Ovary (tissue), 9 donors: ENCODE measurements around the gene LMAN2. TPM values are rescaled to one million over a fixed set of nuclear protein-coding genes. Genes with fewer than 3 reads are reported as not detected.

Source experiments
- DNase-seq, 5 donors: peaks; one replicate each; pipeline ENCODE4 v3.0.0-alpha.2; 2019 to 2020
- H3K27ac ChIP-seq, 2 donors: fragments of 200-600 bp; one replicate each; pipeline versions ENCODE4 v1.5.1 to v1.8.0; 2019 to 2022
- H3K27me3 ChIP-seq: fragments of 200-600 bp; one replicate; pipeline ENCODE4 v1.8.0; 2022
- H3K36me3 ChIP-seq: fragments of 200-600 bp; sonication (generic); one replicate; pipeline ENCODE4 v1.5.1; 2019
- H3K4me1 ChIP-seq: one replicate; pipeline ENCODE4 v1.8.1; 2013; ENCODE audit warnings: mild to moderate bottlenecking, moderate library complexity; ENCODE audit not compliant: insufficient read depth
- H3K4me3 ChIP-seq: fragments of 200-600 bp; sonication (generic); one replicate; pipeline ENCODE4 v1.5.1; 2017
- H3K9me3 ChIP-seq, 2 donors: fragments of 200-600 bp in 1 of 2; sonication (generic) in 1 of 2; one replicate each; pipeline versions ENCODE4 v1.5.1 to v1.8.1; 2013 to 2019; ENCODE audit warnings: mild to moderate bottlenecking in 1 of 2, moderate library complexity in 1 of 2
- CTCF ChIP-seq, 3 donors: fragments of 450-650 bp in 2 of 3; fragments of 200-600 bp in 1 of 3; IDR thresholded peaks; one replicate each; pipeline versions ENCODE4 v1.5.1 to v1.8.0; 2016 to 2022; ENCODE audit warnings: antibody characterized with exemption in 3 of 3, mild to moderate bottlenecking in 1 of 3
- EP300 ChIP-seq: sonication (generic); formaldehyde crosslinking; IDR thresholded peaks from one replicate; pipeline ENCODE4 v1.6.1; 2017; ENCODE audit warnings: antibody characterized with exemption
- POLR2A ChIP-seq: fragments of 450-650 bp; IDR thresholded peaks from one replicate; pipeline ENCODE4 v1.6.1; 2017; ENCODE audit warnings: antibody characterized with exemption, mild to moderate bottlenecking, moderate library complexity
- WGBS, 3 donors: extraction: QIAGEN DNeasy Blood & Tissue Kit in 1 of 3; methylation state at CpG; one replicate each; pipeline versions ENCODE4 v1.1.5 to v1.1.7; 2013 to 2017; 5-methylcytosine and 5-hydroxymethylcytosine counted together
- intact Hi-C, 4 donors: fragments of 100-400 bp; cut with DNase I; formaldehyde crosslinking; loops; one replicate each; pipeline versions ENCODE4 v1.11.0 to v1.15.1; 2022 to 2023
- polyA plus RNA-seq, 2 donors: library from polyadenylated mRNA; stranded (reverse); fragments of 200-250 nt in 1 of 2; fragments of 350-450 nt in 1 of 2; fragmentation: Illumina TruSeq in 1 of 2; extraction: RNeasy Lipid Tissue Mini Kit (QIAGEN cat#74804) in 1 of 2; gene quantifications; one replicate each; pipeline ENCODE4 v1.2.3, GENCODE V29; 2013 to 2014
- total RNA-seq, 7 donors: library from RNA; depleted of rRNA in 2 of 7; stranded (reverse); fragments of >200 nt in 2 of 7; fragmentation: NEBNext Ultra II Directional in 3 of 7; extraction: Animal tissue kit (Norgen Biotek cat#: 25700) in 3 of 7; gene quantifications; one replicate each; pipeline versions ENCODE4 v1.1.0 to v1.2.4, GENCODE V29; 2016 to 2023
- donor health status: DM: no; HTN: no; CAD: no; lungs with moderate emphysema.
- donor health status: DM: no; HTN: no; CAD: no.
- donor health status: Bipolar disorder and iron deficiency.
- donor health status: DM: yes; HTN: yes; CAD: no.
- donor health status: DM: no; HTN: no; CAD: no.
- donor health status: DM: yes; HTN: yes; CAD: no.

Gene LMAN2
- total and polyA plus RNA-seq, 9 donors, result 63.5 to 154 (median 93.5) TPM

- intact Hi-C loops, result loop anchor here in 2 of 4 donors (10.0 kb wide), 2 partner anchors 273 to 787 kb away; no protein-coding TSS in a partner anchor
- H3K27ac ChIP-seq, result no peak overlapping the region
- H3K4me1 ChIP-seq, result no peaks in the 10 kb centered on the region
- WGBS, 3 donors, result 74 to 81% (median 77%) methylated on average over 14 of the region's 14 CpGs
- no peaks in the 10 kb centered on the region for H3K36me3 ChIP-seq
- H3K4me3 ChIP-seq, result no peak overlapping the region
- no peaks in the 10 kb centered on the region for H3K27me3 ChIP-seq
- TF ChIP-seq CTCF (IDR thresholded peaks at IDR 0.05) (no peak), POLR2A (no peak), EP300 (no peak)
- DNase-seq, result no peak
- no peaks in the 10 kb centered on the region for H3K9me3 ChIP-seq
These were observed 35.9 kb upstream of the LMAN2 start for GRCh38 chr5:177387405-177387804.

GRCh38 chr5:177386542-177386941 is 35.1 kb upstream of the LMAN2 start:
- H3K27me3 ChIP-seq, result no peaks in the 10 kb centered on the region
- DNase-seq, result no peak
- H3K4me1 ChIP-seq, result no peaks in the 10 kb centered on the region
- intact Hi-C loops, result loop anchor here in 2 of 4 donors (10.0 kb wide), 2 partner anchors 272 to 788 kb away; no protein-coding TSS in a partner anchor
- no peak overlapping the region for H3K27ac ChIP-seq
- no peaks in the 10 kb centered on the region for H3K9me3 ChIP-seq
- no peak overlapping the region for H3K4me3 ChIP-seq
- no peaks in the 10 kb centered on the region for H3K36me3 ChIP-seq
- 75 to 80% (median 80%) methylated on average over 8 of the region's 8 CpGs for WGBS, 3 donors
- TF ChIP-seq EP300, result no peak

- H3K27me3 ChIP-seq, result no peaks in the 10 kb centered on the region
- H3K9me3 ChIP-seq, result no peaks in the 10 kb centered on the region
- no peak overlapping the region for H3K4me3 ChIP-seq
- H3K27ac ChIP-seq, result no peak overlapping the region
- no peak for TF ChIP-seq EP300
- TF ChIP-seq CTCF (IDR thresholded peaks at IDR 0.05), result no peak
- TF ChIP-seq POLR2A, result no peak
- DNase-seq, result no peak
- intact Hi-C loops, result loop anchor here in 2 of 4 donors (10.0 kb wide), 2 partner anchors 271 to 789 kb away; no protein-coding TSS in a partner anchor
- H3K36me3 ChIP-seq, result no peaks in the 10 kb centered on the region
- H3K4me1 ChIP-seq, result no peaks in the 10 kb centered on the region
- WGBS, 3 donors, result 58 to 63% (median 63%) methylated on average over 11 of the region's 11 CpGs
These were observed 34.3 kb upstream of the LMAN2 start for GRCh38 chr5:177385720-177386119.

GRCh38 chr5:177384134-177384533 is 32.7 kb upstream of the LMAN2 start, which contains the start of gene SLC34A1:
TSS of gene SLC34A1 (plus strand) at chr5:177384434. CDS start at chr5:177385742, 1,308 bp downstream.
- intact Hi-C loops, result loop anchor here in 2 of 4 donors (10.0 kb wide), 2 partner anchors 269 to 791 kb away; no protein-coding TSS in a partner anchor
- TF ChIP-seq POLR2A (no peak), EP300 (no peak), CTCF (IDR thresholded peaks at IDR 0.05) (no peak)
- no peak for DNase-seq

GRCh38 chr5:177383181-177383580 is 31.7 kb upstream of the LMAN2 start:
- whole genome bisulfite sequencing, 3 donors, result 80 to 84% (median 80%) methylated on average over 9 of the region's 9 CpGs
- no peaks in the 10 kb centered on the region for H3K4me1 ChIP-seq
- H3K9me3 ChIP-seq, result no peaks in the 10 kb centered on the region
- intact Hi-C loops, result loop anchor here in 2 of 4 donors (10.0 kb wide), 2 partner anchors 268 to 792 kb away; no protein-coding TSS in a partner anchor
- no peaks in the 10 kb centered on the region for H3K27me3 ChIP-seq
- no peak overlapping the region for H3K4me3 ChIP-seq
- no peak for DNase-seq
- TF ChIP-seq EP300, result no peak
- TF ChIP-seq POLR2A, result no peak
- TF ChIP-seq CTCF (IDR thresholded peaks at IDR 0.05), result no peak
- H3K27ac ChIP-seq, result no peak overlapping the region
- no peaks in the 10 kb centered on the region for H3K36me3 ChIP-seq

More at GRCh38 chr5:177384134-177384533, 32.7 kb upstream of the LMAN2 start, which contains the start of gene SLC34A1:
- Histone ChIP-seq H3K27ac (no peak within 1 kb of the TSS), H3K4me1 (no peaks in the 10 kb centered on the region), H3K36me3 (no peaks in the 10 kb centered on the region), H3K27me3 (no peaks in the 10 kb centered on the region), H3K9me3 (no peaks in the 10 kb centered on the region), H3K4me3 (no peak within 1 kb of the TSS)
- WGBS, 3 donors, result 53 to 67% (median 55%) methylated on average over 4 of the region's 4 CpGs
